Activated CD8-positive, alpha-beta T cell treated with anti-CD3 and anti-CD28 coated beads for 36 hours (primary cell): ENCODE measurements around the gene GRK6. TPM values are rescaled to one million over a fixed set of nuclear protein-coding genes. Genes with fewer than 3 reads are reported as not detected.

Experiments used
- ATAC-seq: fragments of 200-7000 bp; cut with Tn5 transposase; one replicate; pipeline ENCODE4 v1.10.0; 2021; ENCODE audit warnings: mild to moderate bottlenecking, moderate library complexity
- CTCF ChIA-PET: fragments of 350-600 bp; sonication (Branson Sonifier 250); formaldehyde crosslinking; loops from one replicate; lab custom pipeline; 2021; ENCODE audit warnings: antibody characterized with exemption; lab: Charles Lee
- POLR2A ChIA-PET: fragments of 350-600 bp; sonication (Branson Sonifier 250); formaldehyde crosslinking; loops from one replicate; lab custom pipeline; 2021; ENCODE audit warnings: antibody characterized with exemption; lab: Charles Lee
- DNase-seq: peaks from one replicate; pipeline ENCODE4 v3.0.0-alpha.2; 2020
- H3K27ac Mint-ChIP-seq: one replicate; pipeline ENCODE4 v1.8.0; 2021; ENCODE audit warnings: mild to moderate bottlenecking, mixed read lengths
- H3K27me3 Mint-ChIP-seq: one replicate; pipeline ENCODE4 v1.8.0; 2021; ENCODE audit warnings: mixed read lengths
- H3K36me3 Mint-ChIP-seq: one replicate; pipeline ENCODE4 v1.8.0; 2021; ENCODE audit warnings: low read depth, mixed read lengths
- H3K4me1 Mint-ChIP-seq: one replicate; pipeline ENCODE4 v1.8.0; 2021; ENCODE audit warnings: low read depth, mixed read lengths
- H3K4me3 Mint-ChIP-seq: one replicate; pipeline ENCODE4 v1.8.0; 2021; ENCODE audit warnings: mild to moderate bottlenecking, moderate library complexity, mixed read lengths
- H3K9me3 Mint-ChIP-seq: one replicate; pipeline ENCODE4 v1.8.0; 2021; ENCODE audit warnings: mixed read lengths
- intact Hi-C: fragments of 100-400 bp; cut with micrococcal nuclease; formaldehyde crosslinking; loops from one replicate; pipeline ENCODE4 v1.10.0; 2022
- total RNA-seq, 2 experiments: library from RNA; stranded (reverse); gene quantifications; one replicate each; pipeline ENCODE4 v1.2.3, GENCODE V29; 2021
- TF ChIP-seq, protein P1 (sequence below): fragments of 200-600 bp; IDR thresholded peaks from one replicate; pipeline ENCODE4 v1.8.0; 2022; ENCODE audit warnings: antibody characterized with exemption, mild to moderate bottlenecking

GRK6 gene
- total RNA-seq, 2 experiments from 2014 or later: 133 to 137 TPM

DNA sequence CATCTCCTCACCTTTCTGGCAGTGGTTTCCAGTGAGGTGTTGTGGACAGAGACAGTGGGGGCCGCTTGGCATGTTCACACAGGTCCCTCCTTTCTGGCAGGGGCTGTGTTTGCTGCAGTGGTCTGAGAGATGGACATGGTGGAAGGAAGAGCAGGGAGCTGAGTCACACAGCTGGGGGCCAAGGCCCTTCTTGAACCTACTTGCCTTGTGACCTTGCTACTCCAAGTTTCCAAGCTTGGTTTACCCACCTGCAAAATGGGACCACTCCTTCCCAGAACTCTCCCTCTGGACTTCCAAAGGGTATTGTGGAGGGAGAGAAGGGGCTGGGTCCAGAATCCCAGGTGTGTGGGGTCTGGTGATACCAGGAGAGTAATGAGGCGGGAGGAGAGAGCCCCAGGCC lies 21.2 kb upstream of the GRK6 start:
- TF ChIP-seq, protein P1, sequence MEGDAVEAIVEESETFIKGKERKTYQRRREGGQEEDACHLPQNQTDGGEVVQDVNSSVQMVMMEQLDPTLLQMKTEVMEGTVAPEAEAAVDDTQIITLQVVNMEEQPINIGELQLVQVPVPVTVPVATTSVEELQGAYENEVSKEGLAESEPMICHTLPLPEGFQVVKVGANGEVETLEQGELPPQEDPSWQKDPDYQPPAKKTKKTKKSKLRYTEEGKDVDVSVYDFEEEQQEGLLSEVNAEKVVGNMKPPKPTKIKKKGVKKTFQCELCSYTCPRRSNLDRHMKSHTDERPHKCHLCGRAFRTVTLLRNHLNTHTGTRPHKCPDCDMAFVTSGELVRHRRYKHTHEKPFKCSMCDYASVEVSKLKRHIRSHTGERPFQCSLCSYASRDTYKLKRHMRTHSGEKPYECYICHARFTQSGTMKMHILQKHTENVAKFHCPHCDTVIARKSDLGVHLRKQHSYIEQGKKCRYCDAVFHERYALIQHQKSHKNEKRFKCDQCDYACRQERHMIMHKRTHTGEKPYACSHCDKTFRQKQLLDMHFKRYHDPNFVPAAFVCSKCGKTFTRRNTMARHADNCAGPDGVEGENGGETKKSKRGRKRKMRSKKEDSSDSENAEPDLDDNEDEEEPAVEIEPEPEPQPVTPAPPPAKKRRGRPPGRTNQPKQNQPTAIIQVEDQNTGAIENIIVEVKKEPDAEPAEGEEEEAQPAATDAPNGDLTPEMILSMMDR: no peak
- H3K36me3 Mint-ChIP-seq: no peaks in the 10 kb centered on the region
- ATAC-seq: no peak
- H3K27ac Mint-ChIP-seq: no peak overlapping the region
- peaks cover 23% of the 10 kb centered on the region for H3K27me3 Mint-ChIP-seq
- no peaks in the 10 kb centered on the region for H3K9me3 Mint-ChIP-seq
- intact Hi-C loops: no loop called here
- ChIA-PET CTCF (interaction anchor here (1.1 to 10.5 kb wide), 17 partner anchors 10 to 292 kb away, joined by 3 to 415 read pairs (median 39); partner anchors contain the start of genes DOK3, GRK6, MXD3 and PRR7), POLR2A (interaction anchor here (0.9 to 7.4 kb wide), 8 partner anchors 16 to 93 kb away, joined by 3 to 140 read pairs (median 28); partner anchors contain the start of genes GRK6, MXD3 and PRR7)
- peaks cover 26% of the 10 kb centered on the region for H3K4me1 Mint-ChIP-seq
- no peak for DNase-seq
- H3K4me3 Mint-ChIP-seq: peak overlapping the region; percentile 73

DNA sequence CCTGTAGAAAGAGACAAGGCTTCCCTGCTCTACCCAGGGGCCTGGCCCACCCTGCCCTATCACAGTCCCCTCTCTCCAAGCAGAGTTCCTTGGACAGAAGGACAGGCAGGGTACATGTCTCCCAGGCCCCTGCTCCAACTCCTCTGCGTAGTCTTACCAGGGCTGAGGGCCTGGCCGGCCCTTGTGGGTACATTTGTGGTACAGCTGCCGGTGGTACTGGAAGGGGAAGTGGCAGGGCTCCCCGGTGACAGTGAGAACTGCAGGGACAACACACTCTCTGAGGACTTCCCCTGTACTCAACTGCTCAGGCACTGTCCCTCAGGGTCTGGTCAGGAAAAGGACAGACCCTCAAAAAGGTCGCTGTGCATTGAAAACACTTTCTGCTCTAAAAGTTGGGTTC lies 20.7 kb upstream of the GRK6 start:
- Mint-ChIP-seq H3K9me3 (no peaks in the 10 kb centered on the region), H3K4me1 (peaks cover 30% of the 10 kb centered on the region), H3K27me3 (peaks cover 23% of the 10 kb centered on the region), H3K4me3 (no peak overlapping the region), H3K27ac (no peak overlapping the region), H3K36me3 (no peaks in the 10 kb centered on the region)
- DNase-seq (no peak), ATAC-seq (no peak)
- CTCF ChIA-PET: interaction anchor here (2.3 to 10.5 kb wide), 10 partner anchors 10 to 96 kb away, joined by 6 to 415 read pairs (median 62); partner anchors contain the start of genes GRK6, MXD3 and PRR7
- POLR2A ChIA-PET: interaction anchor here (3.3 to 7.4 kb wide), 5 partner anchors 22 to 48 kb away, joined by 11 to 140 read pairs (median 45); partner anchors contain the start of genes GRK6 and PRR7
- TF ChIP-seq, protein P1: no peak
- intact Hi-C loops: no loop called here

DNA sequence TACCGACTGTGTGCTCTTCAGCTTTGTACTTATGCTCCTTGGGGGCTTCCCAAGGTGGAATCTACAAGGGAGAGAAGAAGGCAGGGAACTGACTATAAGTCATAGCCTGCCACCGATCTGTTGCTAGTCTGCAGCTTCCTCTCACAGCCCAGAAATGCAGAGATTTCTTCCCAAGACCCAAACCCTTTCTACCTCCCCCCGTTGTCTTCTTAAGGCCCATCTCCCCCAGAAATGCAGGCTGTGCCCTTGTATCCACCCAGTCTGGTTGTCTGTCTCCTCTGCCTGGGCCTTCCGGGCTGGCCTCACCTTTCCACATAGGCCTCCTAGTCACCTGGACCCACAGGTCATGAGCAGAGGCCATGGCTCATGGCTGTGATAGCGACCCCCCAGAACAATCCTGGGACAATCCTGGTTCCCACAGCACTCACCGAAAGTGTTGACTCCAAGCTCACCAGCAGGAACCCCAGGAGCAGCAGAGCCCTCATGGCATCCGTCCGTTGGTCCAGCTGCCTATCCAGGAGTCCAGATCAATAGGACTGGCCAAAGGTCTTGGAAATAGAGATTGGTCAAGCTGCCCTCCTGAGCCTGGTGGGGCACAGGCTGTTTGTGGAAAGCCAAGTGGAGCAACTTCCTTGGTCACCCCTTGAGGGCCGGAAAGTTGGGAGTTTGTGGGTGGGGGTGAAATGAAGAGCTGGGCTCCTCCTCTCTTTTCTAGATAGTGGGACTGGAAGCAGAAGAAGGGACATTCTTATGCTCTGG lies 17.3 kb upstream of the GRK6 start, which contains the start of gene F12:
Gene F12 (minus strand): TSS at position 522 of the 759 bp plus-strand sequence. CDS start 37 bp downstream, at position 485.
- no peak for DNase-seq
- Mint-ChIP-seq H3K36me3 (no peaks in the 10 kb centered on the region), H3K4me1 (peaks cover 44% of the 10 kb centered on the region), H3K9me3 (no peaks in the 10 kb centered on the region), H3K4me3 (no peak within 1 kb of the TSS), H3K27me3 (no peaks in the 10 kb centered on the region), H3K27ac (no peak within 1 kb of the TSS)
- intact Hi-C loops: no loop called here
- CTCF ChIA-PET: interaction anchor here (1.4 to 10.5 kb wide), 5 partner anchors 16 to 92 kb away, joined by 4 to 415 read pairs (median 6); partner anchors contain the start of genes GRK6 and PRR7
- TF ChIP-seq, protein P1: no peak
- ATAC-seq: no peak
- POLR2A ChIA-PET: interaction anchor here (0.9 to 2.3 kb wide), 12 partner anchors 9 to 81 kb away, joined by 3 to 13 read pairs (median 4); partner anchors contain the start of genes GRK6 and PRR7

DNA sequence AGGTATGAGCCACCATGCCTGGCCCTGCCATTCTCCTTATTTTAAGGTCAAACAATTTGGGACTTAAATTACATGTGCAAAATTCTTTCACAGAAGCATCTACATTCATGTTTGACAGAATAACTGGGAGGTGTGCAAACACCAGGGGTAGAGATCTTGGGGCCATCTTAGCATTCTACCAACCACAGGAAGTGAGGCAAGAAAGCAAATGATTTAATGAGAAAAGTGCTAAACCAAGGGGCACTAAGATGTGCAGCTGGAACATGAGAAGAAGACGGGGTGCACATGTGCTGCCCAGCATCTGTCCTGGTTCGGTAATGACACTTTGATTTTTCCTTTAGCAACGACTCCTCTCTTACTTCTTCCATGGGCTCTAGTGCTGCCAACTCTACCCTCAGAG lies 15.9 kb upstream of the GRK6 start:
- POLR2A ChIA-PET: interaction anchor here (0.7 to 1.2 kb wide), 2 partner anchors 18 to 34 kb away, joined by 3 to 6 read pairs; no protein-coding TSS in a partner anchor
- no peak for DNase-seq
- Mint-ChIP-seq H3K9me3 (no peaks in the 10 kb centered on the region), H3K27me3 (no peaks in the 10 kb centered on the region), H3K4me1 (peaks cover 42% of the 10 kb centered on the region), H3K36me3 (no peaks in the 10 kb centered on the region), H3K4me3 (no peak overlapping the region), H3K27ac (no peak overlapping the region)
- TF ChIP-seq, protein P1: no peak
- intact Hi-C loops: no loop called here
- ATAC-seq: no peak
- CTCF ChIA-PET: interaction anchor here (0.7 to 10.5 kb wide), 2 partner anchors 21 to 37 kb away, joined by 3 to 415 read pairs; partner anchors contain the start of gene PRR7
